ENCODE measurements around the gene CYP27B1. TPM values are rescaled to one million over a fixed set of nuclear protein-coding genes. Genes with fewer than 3 reads are reported as not detected.

CYP27B1 gene
- total RNA-seq, 1 donor from 2014 or later = 4.7 TPM

DNA sequence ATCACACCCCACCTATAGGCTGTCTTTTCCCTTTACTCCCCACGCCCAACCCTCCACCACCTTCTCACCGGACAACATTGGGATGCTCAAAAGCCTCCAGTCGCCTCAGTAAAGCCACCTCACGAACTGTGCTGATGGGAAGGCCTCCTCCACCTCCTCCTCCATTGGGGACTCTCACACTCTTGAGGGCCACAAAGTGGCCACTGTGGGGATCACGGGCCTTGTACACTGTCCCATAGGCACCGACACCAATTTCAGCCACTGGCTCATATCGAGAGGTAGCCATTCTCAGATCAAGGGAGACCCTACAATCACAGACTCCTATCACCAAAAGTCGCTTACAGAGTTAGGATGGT, 15.5 kb downstream of the CYP27B1 start:
- H3K4me1 Mint-ChIP-seq = peaks cover 40% of the 10 kb centered on the region
- DNase-seq (ENCODE audit: low spot score in 2 of 2, unreplicated experiment in 2 of 2) = no peak
- peak overlapping the region; percentile 90 for H3K4me3 Mint-ChIP-seq
- TF ChIP-seq, protein P1, sequence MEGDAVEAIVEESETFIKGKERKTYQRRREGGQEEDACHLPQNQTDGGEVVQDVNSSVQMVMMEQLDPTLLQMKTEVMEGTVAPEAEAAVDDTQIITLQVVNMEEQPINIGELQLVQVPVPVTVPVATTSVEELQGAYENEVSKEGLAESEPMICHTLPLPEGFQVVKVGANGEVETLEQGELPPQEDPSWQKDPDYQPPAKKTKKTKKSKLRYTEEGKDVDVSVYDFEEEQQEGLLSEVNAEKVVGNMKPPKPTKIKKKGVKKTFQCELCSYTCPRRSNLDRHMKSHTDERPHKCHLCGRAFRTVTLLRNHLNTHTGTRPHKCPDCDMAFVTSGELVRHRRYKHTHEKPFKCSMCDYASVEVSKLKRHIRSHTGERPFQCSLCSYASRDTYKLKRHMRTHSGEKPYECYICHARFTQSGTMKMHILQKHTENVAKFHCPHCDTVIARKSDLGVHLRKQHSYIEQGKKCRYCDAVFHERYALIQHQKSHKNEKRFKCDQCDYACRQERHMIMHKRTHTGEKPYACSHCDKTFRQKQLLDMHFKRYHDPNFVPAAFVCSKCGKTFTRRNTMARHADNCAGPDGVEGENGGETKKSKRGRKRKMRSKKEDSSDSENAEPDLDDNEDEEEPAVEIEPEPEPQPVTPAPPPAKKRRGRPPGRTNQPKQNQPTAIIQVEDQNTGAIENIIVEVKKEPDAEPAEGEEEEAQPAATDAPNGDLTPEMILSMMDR (IDR thresholded peaks at IDR 0.05; ENCODE audit: unreplicated experiment) = no peak
- H3K27ac Mint-ChIP-seq = peak overlapping the region; percentile 97
- peaks cover 34% of the 10 kb centered on the region for H3K36me3 Mint-ChIP-seq
- no peaks in the 10 kb centered on the region for H3K9me3 Mint-ChIP-seq
- peaks cover 28% of the 10 kb centered on the region for H3K27me3 Mint-ChIP-seq (ENCODE audit: low read depth)

DNA sequence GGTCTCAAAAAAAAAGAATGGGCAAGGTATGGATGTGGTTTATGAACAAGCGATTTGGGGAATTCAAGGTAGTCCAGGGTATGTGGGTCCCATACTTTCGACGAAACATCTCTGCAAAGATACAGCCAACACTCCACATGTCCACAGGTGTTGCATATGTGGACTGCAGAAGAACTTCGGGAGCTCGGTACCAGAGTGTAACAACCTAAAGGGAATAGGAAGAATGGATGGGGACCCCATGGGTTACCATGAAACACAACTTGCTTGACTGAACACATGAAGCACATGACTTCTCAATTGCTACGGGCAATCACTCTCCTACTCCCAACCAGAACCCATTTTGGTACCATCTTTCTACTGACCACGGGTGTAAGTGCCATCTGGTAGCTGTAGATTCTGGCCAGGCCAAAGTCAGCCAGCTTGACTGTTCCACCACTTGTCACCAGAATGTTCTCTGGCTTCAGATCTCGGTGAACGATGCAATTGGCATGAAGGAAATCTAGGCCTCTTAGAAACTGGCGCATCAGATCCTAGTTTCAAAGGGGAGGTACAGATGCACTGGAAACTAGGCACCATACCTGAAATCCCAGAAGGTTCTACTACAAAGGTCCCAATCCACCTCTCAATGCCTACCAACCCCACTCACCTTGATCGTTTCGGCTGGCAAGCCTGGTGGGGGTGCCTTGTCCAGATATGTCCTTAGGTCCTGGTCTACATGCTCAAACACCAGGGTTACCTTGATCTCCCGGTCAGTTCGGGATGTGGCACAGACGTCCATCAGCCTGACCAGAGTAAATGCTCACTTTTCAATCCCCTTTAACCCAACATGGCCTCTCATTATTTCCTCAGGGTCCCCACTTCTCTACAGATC, 16.1 kb downstream of the CYP27B1 start:
- H3K4me1 Mint-ChIP-seq = peaks cover 42% of the 10 kb centered on the region
- peaks cover 38% of the 10 kb centered on the region for H3K36me3 Mint-ChIP-seq

DNA sequence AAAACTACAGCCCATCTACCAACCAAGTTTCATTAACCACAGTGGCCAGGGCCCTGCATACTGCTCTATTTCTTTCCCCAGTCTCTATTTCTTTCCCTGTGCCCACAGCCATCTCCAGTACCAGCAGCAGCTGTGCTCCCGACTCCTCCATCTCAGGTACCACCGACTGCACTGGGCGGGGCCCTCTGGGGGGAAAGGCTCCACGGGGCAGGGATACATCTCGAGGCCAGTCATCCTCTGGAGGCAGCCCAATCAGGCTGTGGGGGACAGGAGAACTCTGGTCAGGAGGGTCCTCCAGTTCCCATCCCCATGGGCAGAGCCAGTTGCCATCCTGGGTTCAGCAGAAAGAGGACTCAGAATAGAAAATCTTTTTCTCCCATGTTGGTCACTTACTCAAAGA, 17.8 kb downstream of the CYP27B1 start:
- DNase-seq (ENCODE audit: low spot score in 2 of 2, unreplicated experiment in 2 of 2) = no peak
- Mint-ChIP-seq H3K27me3 (ENCODE audit: low read depth) (peaks cover 18% of the 10 kb centered on the region), H3K27ac (no peak overlapping the region), H3K9me3 (no peaks in the 10 kb centered on the region), H3K36me3 (peaks cover 38% of the 10 kb centered on the region), H3K4me3 (no peak overlapping the region), H3K4me1 (peaks cover 43% of the 10 kb centered on the region)
- TF ChIP-seq, protein P1 (IDR thresholded peaks at IDR 0.05; ENCODE audit: unreplicated experiment) = no peak

More for the DNA sequence above, 16.1 kb downstream of the CYP27B1 start:
- no peak for DNase-seq (ENCODE audit: low spot score in 2 of 2, unreplicated experiment in 2 of 2)
- Mint-ChIP-seq H3K4me3 (peak overlapping the region; percentile 90), H3K9me3 (no peaks in the 10 kb centered on the region), H3K27me3 (ENCODE audit: low read depth) (peaks cover 22% of the 10 kb centered on the region), H3K27ac (peak overlapping the region; percentile 97)
- TF ChIP-seq, protein P1 (IDR thresholded peaks at IDR 0.05; ENCODE audit: unreplicated experiment) = no peak

DNA sequence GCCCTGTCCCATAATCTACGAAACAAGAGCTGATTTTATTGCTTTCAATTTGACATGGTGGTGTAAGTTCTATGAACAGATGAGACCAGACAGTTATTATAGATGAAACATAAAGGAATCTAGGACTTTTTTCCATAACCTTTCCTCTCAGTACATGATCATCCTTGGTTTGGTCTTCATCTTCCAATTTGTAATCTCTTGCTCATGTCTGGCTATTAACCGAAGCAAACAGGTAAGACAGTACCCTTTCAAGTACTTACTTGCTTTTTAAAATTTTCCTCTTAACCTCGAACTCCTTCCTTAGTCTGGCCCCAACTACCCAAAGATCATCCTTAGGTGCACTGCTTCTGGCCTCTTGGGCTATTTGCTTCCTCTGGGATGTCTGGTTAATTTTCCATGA, 20.9 kb downstream of the CYP27B1 start:
- Mint-ChIP-seq H3K4me1 (peaks cover 22% of the 10 kb centered on the region), H3K9me3 (no peaks in the 10 kb centered on the region), H3K27me3 (ENCODE audit: low read depth) (peaks cover 26% of the 10 kb centered on the region), H3K27ac (peak overlapping the region; percentile 99), H3K36me3 (peaks cover 34% of the 10 kb centered on the region), H3K4me3 (peak overlapping the region; percentile 94)
- DNase-seq (ENCODE audit: low spot score in 2 of 2, unreplicated experiment in 2 of 2) = no peak
- TF ChIP-seq, protein P1 (IDR thresholded peaks at IDR 0.05; ENCODE audit: unreplicated experiment) = no peak

DNA sequence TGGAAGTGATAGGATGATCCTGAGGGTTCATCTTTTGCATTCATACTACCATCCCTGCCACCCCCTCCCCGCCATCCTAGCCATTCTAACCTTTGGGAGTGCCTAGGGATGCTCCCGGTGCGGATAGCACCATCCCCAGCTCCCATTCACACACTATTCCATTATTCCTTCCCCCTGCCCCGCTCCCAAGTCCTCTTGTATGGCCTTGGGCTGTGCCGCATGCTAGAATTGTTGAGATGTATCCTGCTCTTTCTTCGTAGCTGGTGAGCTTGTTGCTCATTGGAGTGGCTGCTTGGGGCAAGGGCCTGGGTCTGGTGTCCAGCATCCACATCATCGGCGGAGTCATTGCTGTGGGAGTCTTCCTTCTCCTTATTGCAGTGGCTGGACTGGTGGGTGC, 21.4 kb downstream of the CYP27B1 start:
- peak overlapping the region; percentile 94 for H3K4me3 Mint-ChIP-seq
- H3K9me3 Mint-ChIP-seq = no peaks in the 10 kb centered on the region
- H3K36me3 Mint-ChIP-seq = peaks cover 29% of the 10 kb centered on the region
- TF ChIP-seq, protein P1 (IDR thresholded peaks at IDR 0.05; ENCODE audit: unreplicated experiment) = no peak
- peak overlapping the region; percentile 99 for H3K27ac Mint-ChIP-seq
- peaks cover 16% of the 10 kb centered on the region for H3K4me1 Mint-ChIP-seq
- H3K27me3 Mint-ChIP-seq (ENCODE audit: low read depth) = peaks cover 31% of the 10 kb centered on the region
- no peak for DNase-seq (ENCODE audit: low spot score in 2 of 2, unreplicated experiment in 2 of 2)

Measured in mesothelial cell of epicardium (in vitro differentiated cells).